Loucy (cell line): Measurements from ENCODE around the gene TGFBRAP1.

ENCODE experiments used
- CTCF ChIP-seq: fragments of 200-600 bp; sonication (generic); conservative IDR thresholded peaks from 2 replicates; pipeline ENCODE4 v1.5.1; 2014; ENCODE audit warnings: mild to moderate bottlenecking, antibody characterized with exemption, low read length
- EZH2phosphoT487 ChIP-seq: fragments of 200-600 bp; IDR thresholded peaks from 2 replicates; pipeline ENCODE4 v1.6.1; 2018; ENCODE audit warnings: antibody characterized with exemption, mild to moderate bottlenecking, moderate library complexity, borderline replicate concordance

GRCh38 chr2:105249181-105249580, 80.4 kb downstream of the TGFBRAP1 start:
- TF ChIP-seq CTCF (no peak), EZH2phosphoT487 (no peak)
